OCI-LY1 (cell line): ENCODE measurements around the gene PARD3B.

ENCODE experiments used
- CTCF ChIP-seq: fragments of 200-600 bp; sonication (generic), shearing (Covaris generic); IDR thresholded peaks from 2 replicates; pipeline ENCODE4 v1.5.1; 2017; ENCODE audit warnings: mild to moderate bottlenecking, antibody characterized with exemption, low read length, moderate library complexity, mixed read lengths
- EZH2 ChIP-seq: fragments of 200-600 bp; sonication (generic), shearing (Covaris generic); IDR thresholded peaks from 2 replicates; pipeline ENCODE4 v1.8.0; 2017; ENCODE audit warnings: borderline replicate concordance, mixed run types, mild to moderate bottlenecking, antibody characterized with exemption, low read length, moderate library complexity, mixed read lengths

- TF ChIP-seq CTCF (no peak), EZH2 (no peak)
Measured at GRCh38 chr2:205169464-205169863, 624.2 kb downstream of the PARD3B start.
